ENCODE measurements around the gene SYNJ2BP. TPM values are rescaled to one million over a fixed set of nuclear protein-coding genes. Genes with fewer than 3 reads are reported as not detected.
"Not testable (repeated sequence)": the region's sequence is repeated elsewhere in the genome, so short reads cannot be mapped to it uniquely, and the experiment has no call there.

Gene SYNJ2BP
- total and polyA plus RNA-seq, 2 of the 13 experiments (the other 11 are each of a cell fraction or from before 2014, with no cell fraction given) = 18.1 to 28.6 TPM

GRCh38 chr14:70403335-70403734, 13.6 kb downstream of the SYNJ2BP start:
- H3K36me3 ChIP-seq (replicated peaks in 1 of 2; ENCODE audit: control insufficient read depth in 1 of 2, insufficient read depth in 2 of 2, low read length in 2 of 2); H2AFZ ChIP-seq (ENCODE audit: low read length); H3K4me2 ChIP-seq (ENCODE audit: low read depth, low read length); CTCF ChIA-PET (ENCODE audit: low intra/inter-chr PET ratio, low total read pairs); FAIRE-seq; H3K9me3 ChIP-seq (ENCODE audit: low read length); ATAC-seq; BruUV-seq (replicated peaks); intact Hi-C loops (cut with micrococcal nuclease; ENCODE audit: unreplicated experiment); H3K4me3 ChIP-seq (replicated peaks in 1 of 3; ENCODE audit: insufficient read depth in 1 of 3, low read depth in 2 of 3, low read length in 3 of 3); H4K20me1 ChIP-seq (ENCODE audit: insufficient read depth, low read length); H3K27ac ChIP-seq (ENCODE audit: extremely low read length, insufficient read depth, low read length); H3K27me3 ChIP-seq (ENCODE audit: control insufficient read depth in 1 of 2, insufficient read depth in 2 of 2, low read length in 2 of 2); H3K9ac ChIP-seq (ENCODE audit: insufficient read depth, low read depth, low read length); in situ Hi-C loops (cut with HindIII; ENCODE audit: extremely low pct_ligation_motif_present, low pct_unique_long_range_greater_than_20kb); DNase-seq (ENCODE audit: low spot score); POLR2A ChIA-PET; H3K79me2 ChIP-seq (ENCODE audit: insufficient read depth, low read length): not testable (repeated sequence)
- 99% methylated on average over 4 of the region's 4 CpGs for WGBS (ENCODE audit: low lambda C conversion rate)
- TF ChIP-seq STAG1 (CRISPR knock-in tag; IDR thresholded peaks at IDR 0.05) (peak; percentile 38), ZBTB33 (CRISPR knock-in tag; IDR thresholded peaks at IDR 0.05) (peak; percentile 66; the same call in 1 of the 2 replicates), CTCF (CRISPR knock-in tag; IDR thresholded peaks at IDR 0.05) (peak; percentile 52)
- H3K4me1 ChIP-seq (ENCODE audit: insufficient read depth, low read length) = peaks cover 12% of the 10 kb centered on the region

- in situ Hi-C loops (cut with HindIII; ENCODE audit: extremely low pct_ligation_motif_present, low pct_unique_long_range_greater_than_20kb) (no loop called here), intact Hi-C loops (cut with micrococcal nuclease; ENCODE audit: unreplicated experiment) (no loop called here)
- H3K27ac ChIP-seq (ENCODE audit: extremely low read length, insufficient read depth, low read length) = no peak overlapping the region
- no TSS peak for BruUV-seq (replicated peaks)
- 96% methylated on average over 4 of the region's 4 CpGs for WGBS (ENCODE audit: low lambda C conversion rate)
- no peak overlapping the region for H2AFZ ChIP-seq (ENCODE audit: low read length)
- FAIRE-seq = no peak
- H3K9me3 ChIP-seq (ENCODE audit: low read length) = peaks cover 1% of the 10 kb centered on the region; the same call in 1 of the 2 replicates
- DNase-seq (ENCODE audit: low spot score) = no peak
- peaks cover 0 to 3% of the 10 kb centered on the region in 2 experiments; a peak in 2 of 5 replicates for H3K36me3 ChIP-seq (replicated peaks in 1 of 2; ENCODE audit: control insufficient read depth in 1 of 2, insufficient read depth in 2 of 2, low read length in 2 of 2)
- ChIA-PET POLR2A (no interaction called here), CTCF (ENCODE audit: low intra/inter-chr PET ratio, low total read pairs) (no interaction called here)
- peaks cover 14% of the 10 kb centered on the region for H3K4me1 ChIP-seq (ENCODE audit: insufficient read depth, low read length)
- no peak for ATAC-seq
- H3K27me3 ChIP-seq (ENCODE audit: control insufficient read depth in 1 of 2, insufficient read depth in 2 of 2, low read length in 2 of 2) = no peaks in the 10 kb centered on the region
- H3K4me2 ChIP-seq (ENCODE audit: low read depth, low read length) = no peak overlapping the region
- no peak overlapping the region for H3K4me3 ChIP-seq (replicated peaks in 1 of 3; ENCODE audit: insufficient read depth in 1 of 3, low read depth in 2 of 3, low read length in 3 of 3)
- H4K20me1 ChIP-seq (ENCODE audit: insufficient read depth, low read length) = no peaks in the 10 kb centered on the region
- peaks cover 3% of the 10 kb centered on the region for H3K79me2 ChIP-seq (ENCODE audit: insufficient read depth, low read length)
- no peak overlapping the region for H3K9ac ChIP-seq (ENCODE audit: insufficient read depth, low read depth, low read length)
- no peak for TF ChIP-seq DZIP1 (CRISPR knock-in tag; IDR thresholded peaks at IDR 0.05)
- no peak for TF ChIP-seq ISX (CRISPR knock-in tag; conservative IDR thresholded peaks at IDR 0.05)
- no peak for TF ChIP-seq HMGXB3 (CRISPR knock-in tag; IDR thresholded peaks at IDR 0.05; ENCODE audit: borderline replicate concordance)
- no peak for TF ChIP-seq KAT7 (CRISPR knock-in tag; IDR thresholded peaks at IDR 0.05; ENCODE audit: borderline replicate concordance)
These were observed 15.2 kb downstream of the SYNJ2BP start for GRCh38 chr14:70401643-70402042.

Measured in HepG2 (cell line).